Sigmoid colon (tissue), 4 donors: ENCODE data around the gene TRPT1.

Experiments used
- CTCF ChIP-seq, 4 experiments: fragments of 450-650 bp in 3 of 4; fragments of 200-600 bp in 1 of 4; IDR thresholded peaks; one replicate each; pipeline ENCODE4 v1.5.1; 2016 to 2019; ENCODE audit warnings: antibody characterized with exemption in 4 of 4, mild to moderate bottlenecking in 3 of 4, moderate library complexity in 2 of 4
- EP300 ChIP-seq, 4 donors: sonication (generic); formaldehyde crosslinking; IDR thresholded peaks; one replicate each; pipeline ENCODE4 v1.6.1; 2017; ENCODE audit warnings: antibody characterized with exemption in 4 of 4
- POLR2A ChIP-seq, 2 donors: fragments of 450-650 bp; IDR thresholded peaks; one replicate each; pipeline ENCODE4 v1.6.1; 2016; ENCODE audit warnings: antibody characterized with exemption in 2 of 2, mild to moderate bottlenecking in 2 of 2, moderate library complexity in 2 of 2

GRCh38 chr11:64224891-64225607 is 937 bp downstream of the TRPT1 start:
- TF ChIP-seq CTCF (IDR thresholded peaks at IDR 0.05) (no peak), POLR2A (IDR thresholded peaks at IDR 0.05) (no peak), EP300 (IDR thresholded peaks at IDR 0.05) (no peak)
